HG03575 (cell line): Measurements from ENCODE around the gene MALRD1.

Experiments used
- ATAC-seq: cut with Tn5 transposase; IDR thresholded peaks from one replicate; pipeline ENCODE4 v1.9.1; 2021; ENCODE audit not compliant: unreplicated experiment, insufficient number of reproducible peaks, low FRiP score; ENCODE audit errors: extremely low read depth

The MALRD1 gene

DNA sequence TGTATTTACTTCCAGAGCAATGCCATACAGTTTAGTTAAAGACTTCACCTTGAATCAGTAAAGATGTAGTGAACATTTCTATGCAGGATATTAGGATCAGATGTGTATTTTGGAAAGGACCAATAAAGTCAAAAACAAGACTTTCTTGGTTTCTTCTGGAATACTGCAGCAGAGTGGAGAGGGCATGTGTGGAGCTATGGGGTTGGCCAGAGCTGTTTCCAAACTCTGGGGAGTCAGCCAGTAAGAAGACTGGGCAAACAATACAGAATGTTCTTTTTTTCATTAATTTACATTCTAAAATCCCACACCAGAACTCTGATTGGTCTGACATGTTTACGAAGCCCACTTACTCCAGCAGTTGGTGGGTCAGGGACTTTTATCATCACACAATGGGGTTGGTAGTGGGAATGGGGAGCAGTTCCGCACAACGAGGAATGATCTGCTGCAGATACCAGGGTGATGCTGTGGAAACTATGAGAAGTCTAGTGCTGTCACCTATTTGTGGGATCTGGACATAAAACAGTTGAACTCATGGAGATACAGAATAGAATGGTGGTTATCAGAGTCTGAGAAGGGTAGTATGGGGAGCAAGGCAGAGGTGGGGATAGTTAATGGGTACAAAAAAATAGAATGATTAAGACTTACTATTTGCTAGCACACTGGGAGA is 267.7 kb downstream of the MALRD1 start:
- ATAC-seq = no peak

DNA sequence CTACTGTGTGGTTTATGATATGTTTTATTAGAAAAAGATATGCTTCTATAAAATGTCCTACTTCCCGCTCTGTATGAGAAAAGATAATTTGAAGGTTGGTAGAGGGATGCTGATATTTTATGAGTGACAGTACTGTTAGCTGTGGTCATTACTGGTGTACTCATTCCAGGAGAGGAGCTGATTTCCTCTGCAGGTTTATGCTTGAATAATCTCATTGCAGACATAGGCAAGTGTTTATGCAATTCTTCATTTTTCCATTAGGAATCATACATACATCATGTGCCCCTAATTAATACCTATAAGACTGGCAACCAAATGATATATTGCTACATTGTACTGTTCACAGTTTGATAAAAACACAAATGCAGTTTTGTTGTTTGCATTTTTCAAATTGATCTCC is 269.4 kb downstream of the MALRD1 start:
- ATAC-seq = no peak

DNA sequence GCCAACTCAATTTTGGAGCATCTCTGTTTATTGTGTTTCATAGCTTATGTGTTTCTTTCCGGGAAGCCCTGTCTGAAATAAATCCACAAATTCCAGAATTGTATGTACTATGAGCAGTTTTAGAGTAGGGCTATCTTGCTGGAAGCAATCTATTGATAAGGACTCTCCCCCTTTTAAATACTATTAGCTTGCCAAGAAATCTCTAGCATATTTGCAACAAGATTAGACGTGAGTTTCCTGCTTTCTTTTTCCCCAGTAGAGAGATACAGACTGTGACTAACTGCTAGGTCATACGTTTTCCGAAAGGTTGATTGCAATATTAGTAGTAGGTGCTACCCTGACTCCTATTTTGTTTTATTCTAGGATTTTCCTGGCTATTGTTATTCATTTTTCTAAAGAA is 277.0 kb downstream of the MALRD1 start:
- no peak for ATAC-seq

GRCh38 chr10:19328582-19328981 is 280.0 kb downstream of the MALRD1 start:
- ATAC-seq = no peak

DNA sequence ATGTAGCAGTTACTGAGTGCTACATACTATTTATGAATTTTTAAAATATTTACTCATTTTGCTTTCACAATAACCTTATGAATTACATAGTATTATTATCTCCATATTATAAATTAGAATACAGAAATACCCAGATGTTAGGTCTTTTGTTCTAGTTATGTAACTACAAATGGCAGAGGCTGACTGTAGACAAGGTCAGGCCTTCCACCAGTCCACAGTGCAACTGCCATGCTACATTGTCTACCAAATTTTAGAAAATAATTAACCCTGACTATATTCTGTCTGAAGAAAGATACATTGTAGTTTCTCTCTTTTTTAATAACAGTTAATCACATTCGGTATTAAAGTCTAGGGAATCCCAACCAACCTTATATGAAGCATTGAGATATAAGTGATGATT is 280.9 kb downstream of the MALRD1 start:
- ATAC-seq = no peak

DNA sequence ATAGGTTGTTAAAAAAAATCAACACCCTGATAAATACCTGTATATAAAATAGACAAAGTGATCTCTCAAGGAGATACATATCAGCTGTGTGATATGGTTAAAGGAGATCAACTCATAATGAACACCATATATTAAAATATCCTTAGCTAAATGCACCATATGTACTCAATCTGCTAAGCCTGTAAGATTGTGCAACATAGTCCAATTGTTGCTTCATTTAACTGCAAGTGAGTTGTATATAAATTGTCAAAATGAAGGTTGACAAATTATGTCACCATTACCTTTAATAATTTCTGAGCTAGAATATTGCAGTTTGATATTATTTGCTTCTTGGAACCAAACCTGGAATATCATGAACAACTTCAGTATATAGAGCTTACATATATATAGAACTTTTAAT is 283.7 kb downstream of the MALRD1 start:
- ATAC-seq = no peak

- ATAC-seq = no peak
Observed at GRCh38 chr10:19333631-19334030, 285.0 kb downstream of the MALRD1 start.

DNA sequence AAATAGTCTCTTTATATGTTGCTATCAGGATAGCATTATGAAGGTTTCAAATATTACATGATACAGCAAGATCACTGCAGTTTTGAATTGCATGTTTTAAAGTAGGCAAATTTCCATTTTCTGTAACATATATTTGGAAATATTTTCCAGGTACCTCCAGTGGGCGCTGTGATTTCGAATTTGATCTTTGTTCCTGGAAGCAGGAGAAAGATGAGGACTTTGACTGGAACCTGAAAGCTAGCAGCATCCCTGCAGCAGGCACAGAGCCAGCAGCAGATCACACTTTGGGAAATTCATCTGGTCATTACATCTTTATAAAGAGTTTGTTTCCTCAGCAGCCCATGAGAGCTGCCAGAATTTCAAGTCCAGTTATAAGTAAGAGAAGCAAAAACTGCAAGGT is 299.0 kb downstream of the MALRD1 start:
- ATAC-seq = no peak

DNA sequence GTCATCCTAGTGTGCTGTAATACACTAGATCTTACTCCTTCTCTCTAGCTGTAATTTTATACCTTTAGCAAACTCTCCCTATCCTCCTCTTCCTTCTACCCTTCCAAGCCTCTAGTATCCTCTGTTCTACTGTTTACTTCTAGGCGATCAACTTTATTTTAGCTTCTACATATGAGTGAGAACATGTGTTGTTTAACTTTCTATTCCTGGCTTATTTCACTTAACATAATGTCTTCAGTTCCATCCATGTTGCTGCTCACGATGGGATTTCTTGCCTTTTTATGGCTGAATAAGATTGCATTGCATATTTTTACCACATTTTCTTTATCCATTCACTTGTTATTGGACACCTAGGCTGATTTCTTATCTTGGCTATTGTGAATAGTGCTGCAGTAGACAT is 318.6 kb downstream of the MALRD1 start:
- ATAC-seq = no peak

DNA sequence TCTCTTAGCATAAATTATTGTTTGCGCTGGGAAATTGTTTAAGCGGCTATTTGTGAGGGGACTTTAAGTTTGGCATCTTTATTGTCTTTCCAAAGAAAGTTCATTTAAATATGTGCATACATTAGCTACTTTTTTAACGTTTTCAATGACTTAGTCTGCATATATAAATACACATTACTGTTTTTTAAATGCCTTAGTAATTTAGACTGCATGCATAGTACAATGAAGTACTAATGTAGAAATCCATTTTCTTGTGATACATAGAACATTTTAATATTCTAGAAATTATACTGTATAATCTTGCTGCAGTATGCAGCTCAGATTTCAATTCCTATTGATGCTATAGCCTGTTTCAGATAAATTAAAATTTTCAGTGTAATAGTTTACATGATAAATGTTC is 325.4 kb downstream of the MALRD1 start:
- ATAC-seq = no peak

GRCh38 chr10:19385846-19386450 is 337.3 kb downstream of the MALRD1 start:
- ATAC-seq = no peak

DNA sequence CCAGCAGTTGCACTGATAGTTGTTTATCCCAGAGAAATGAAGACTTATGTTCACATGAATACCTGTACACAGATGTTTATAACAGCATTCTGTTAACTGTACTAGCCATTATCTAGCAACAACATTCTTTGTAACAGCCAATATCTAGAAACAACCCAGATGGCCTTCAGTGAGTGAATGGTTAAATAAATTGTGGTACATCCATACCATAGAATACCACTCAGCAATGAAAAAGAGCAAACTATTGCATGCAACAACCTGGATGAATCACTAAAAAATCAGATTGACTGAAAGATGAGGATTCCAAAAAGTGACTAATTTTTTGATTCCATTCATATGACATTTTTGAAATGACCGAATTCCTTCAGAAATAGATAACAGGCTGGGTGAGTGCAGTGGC is 360.3 kb downstream of the MALRD1 start:
- ATAC-seq = no peak

GRCh38 chr10:19411119-19411518 is 362.5 kb downstream of the MALRD1 start:
- no peak for ATAC-seq

DNA sequence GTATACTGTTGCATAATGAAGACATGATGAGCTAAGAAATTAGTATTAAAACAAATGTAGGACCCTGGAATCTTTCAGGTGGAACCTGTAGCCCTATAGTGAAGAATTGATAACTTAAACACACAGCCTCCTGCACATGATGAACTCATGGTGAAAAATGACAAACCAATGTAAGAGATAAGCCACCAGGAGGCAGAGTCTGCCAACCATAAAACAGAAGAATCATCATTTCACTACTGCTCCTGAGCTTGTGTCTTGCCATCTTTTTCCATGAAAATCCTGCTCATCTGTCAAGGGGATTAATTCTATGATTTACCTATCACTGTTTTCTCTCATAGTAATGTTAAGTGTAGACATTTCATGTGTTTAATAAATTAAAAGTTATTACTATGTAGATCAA is 363.9 kb downstream of the MALRD1 start:
- ATAC-seq = no peak

DNA sequence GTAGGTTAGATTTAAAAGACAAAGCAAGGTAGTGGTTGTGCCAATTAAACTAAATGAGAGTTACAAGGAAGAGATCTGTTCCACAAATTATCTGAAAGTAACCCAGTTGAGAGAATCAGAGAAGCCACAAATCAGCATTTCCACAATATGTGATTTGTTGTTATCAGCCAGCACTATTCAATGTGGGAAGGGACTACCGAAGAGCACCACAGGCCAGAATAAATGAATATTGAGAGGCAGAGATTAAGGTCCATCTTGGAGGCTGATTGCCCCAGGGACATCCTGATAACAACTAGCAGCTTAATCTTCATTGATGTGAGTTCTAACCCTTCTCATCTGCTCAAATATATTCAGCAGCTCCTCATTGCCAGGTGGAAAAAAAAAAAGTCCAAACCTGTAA is 367.6 kb downstream of the MALRD1 start:
- no peak for ATAC-seq

GRCh38 chr10:19417740-19418139 is 369.1 kb downstream of the MALRD1 start:
- no peak for ATAC-seq

- ATAC-seq = no peak
Observed at GRCh38 chr10:19421674-19422073, 373.1 kb downstream of the MALRD1 start.

DNA sequence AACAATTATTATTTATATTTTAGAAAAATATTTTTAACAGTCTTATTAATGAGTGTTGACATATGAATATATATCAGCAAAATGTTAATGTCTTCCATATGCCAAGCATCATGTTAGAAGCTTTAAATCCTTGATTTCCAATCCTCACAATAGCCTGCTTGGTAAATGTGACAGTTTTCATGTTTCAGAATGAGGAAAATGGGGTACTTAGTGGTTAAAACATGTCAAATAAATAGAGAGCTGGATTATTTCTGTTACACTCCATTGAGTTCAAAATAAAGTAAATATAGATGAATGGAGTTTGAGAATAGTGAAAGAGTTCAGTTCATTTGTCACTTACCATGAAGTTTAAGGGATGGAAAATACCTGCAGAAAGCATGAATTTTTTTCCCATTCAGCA is 377.4 kb downstream of the MALRD1 start:
- ATAC-seq = no peak

GRCh38 chr10:19431622-19432351 is 383.2 kb downstream of the MALRD1 start:
- ATAC-seq = no peak

DNA sequence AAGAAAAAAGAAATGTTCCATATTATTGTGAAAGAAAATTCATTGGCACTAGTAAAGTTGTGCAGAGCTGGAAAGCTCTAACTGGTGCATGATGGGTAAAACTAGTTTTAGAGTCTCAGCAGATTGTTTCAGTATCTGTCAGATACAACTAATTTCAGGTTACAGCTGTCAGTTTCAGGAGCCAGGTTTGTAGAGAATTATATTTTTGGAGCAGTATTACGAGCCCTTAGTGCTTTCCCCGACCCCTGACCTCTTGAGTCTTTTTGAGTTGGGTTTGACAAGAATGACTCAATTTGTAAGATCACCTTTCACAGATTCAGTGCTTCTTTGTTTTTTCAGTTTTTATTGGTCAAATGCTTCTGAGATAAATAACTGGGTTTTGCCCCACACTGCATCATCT is 401.3 kb downstream of the MALRD1 start:
- no peak for ATAC-seq
